Heart right ventricle (tissue), 16 donors: ENCODE data around the gene PPP2R3B. TPM values are rescaled to one million over a fixed set of nuclear protein-coding genes. Genes with fewer than 3 reads are reported as not detected.

Source experiments
- ATAC-seq, 8 donors: fragments of 200-7000 bp; cut with Tn5 transposase; one replicate each; pipeline ENCODE4 v1.9.1; 2020; ENCODE audit warnings: mild to moderate bottlenecking in 8 of 8, moderate library complexity in 8 of 8, moderate number of reproducible peaks in 1 of 8
- DNase-seq, 2 donors: peaks; one replicate each; pipeline ENCODE4 v3.0.0-alpha.2; 2020
- H3K27ac ChIP-seq, 10 donors: fragments of 200-600 bp; sonication (generic) in 2 of 10; one replicate each; pipeline versions ENCODE4 v1.5.0 to v1.8.0; 2020 to 2022; ENCODE audit warnings: mild to moderate bottlenecking in 3 of 10
- H3K27me3 ChIP-seq, 7 donors: fragments of 200-600 bp; one replicate each; pipeline ENCODE4 v1.8.0; 2021 to 2022; ENCODE audit warnings: mild to moderate bottlenecking in 2 of 7
- H3K36me3 ChIP-seq, 9 donors: fragments of 200-600 bp; sonication (generic) in 1 of 9; one replicate each; pipeline versions ENCODE4 v1.5.0 to v1.8.0; 2020 to 2022; ENCODE audit warnings: mild to moderate bottlenecking in 2 of 9
- H3K4me1 ChIP-seq, 9 donors: fragments of 200-600 bp; sonication (generic) in 1 of 9; one replicate each; pipeline versions ENCODE4 v1.5.0 to v1.8.0; 2020 to 2022; ENCODE audit warnings: mild to moderate bottlenecking in 4 of 9
- H3K4me3 ChIP-seq, 10 donors: fragments of 200-600 bp; sonication (generic) in 2 of 10; one replicate each; pipeline versions ENCODE4 v1.5.0 to v1.8.0; 2020 to 2022; ENCODE audit warnings: mild to moderate bottlenecking in 7 of 10, moderate library complexity in 2 of 10
- H3K9me3 ChIP-seq, 11 donors: fragments of 200-600 bp in 10 of 11; sonication (generic) in 2 of 11; one replicate each; pipeline versions ENCODE4 v1.5.0 to v1.8.0; 2013 to 2022; ENCODE audit warnings: mild to moderate bottlenecking in 2 of 11, control low read depth in 1 of 11, moderate library complexity in 1 of 11
- WGBS, 2 donors: extraction: QIAGEN DNeasy Blood & Tissue Kit; methylation state at CpG; one replicate each; pipeline ENCODE4 v1.1.7; 2013; ENCODE audit warnings: inconsistent platforms in 1 of 2; 5-methylcytosine and 5-hydroxymethylcytosine counted together
- intact Hi-C, 10 donors: fragments of 100-400 bp; cut with DNase I; formaldehyde crosslinking; loops; one replicate each; pipeline versions ENCODE4 v1.11.1 to v1.14.2; 2022
- polyA plus RNA-seq, 2 donors: library from polyadenylated mRNA; stranded (reverse); fragments of 200-250 nt; gene quantifications; one replicate each; pipeline ENCODE4 v1.2.3, GENCODE V29; 2013
- total RNA-seq, 10 donors: library from RNA; stranded (reverse); fragmentation: NEBNext Ultra II Directional in 3 of 10; extraction: Animal tissue kit (Norgen Biotek cat#: 25700) in 3 of 10; gene quantifications; one replicate each; pipeline versions ENCODE4 v1.2.1 to v1.2.4, GENCODE V29; 2021 to 2023
- TF ChIP-seq, protein P1 (sequence below), 9 donors: fragments of 200-600 bp; sonication (generic) in 2 of 9; IDR thresholded peaks; one replicate each; pipeline versions ENCODE4 v1.5.0 to v1.8.0; 2021 to 2022; ENCODE audit warnings: antibody characterized with exemption in 9 of 9, mild to moderate bottlenecking in 5 of 9, moderate library complexity in 1 of 9
- donor health status: Arrhythmogenic right ventricular cardiomyopathy.
- donor health status: ischemic (EF 13 %, LVEDD 7.1; RV severe dilation, severe dysfunction).
- donor health status: healthy with polysubstance abuse.
- donor health status: DM: no; HTN: yes; CAD: no.
- donor health status: DM: no; HTN: no; CAD: no.
- donor health status: ischemic (EF 25% LVEDD 6.9; RV normal size, moderate dysfunction).
- donor health status: ischemic (EF 25% LVEDD 5.7; RV mildly dilated, moderate dysfunction).
- donor health status: healthy.
- donor health status: DM: yes; HTN: yes; CAD: no.
- donor health status: Ischemic cardiomyopathy.
- donor health status: ischemic (EF 35%, LVEDD 5.7; RV mildly dilated, moderate dysfunction).
- donor health status: nonischemic (EF 11% LVEDD 7.7; RV severe dilation, severe dysfunction).
- donor health status: DM: yes; HTN: yes; CAD: no.
- donor health status: PGD.
- donor health status: ischemic (EF 29% LVEDD 5.4; RV normal size, mild dysfunction).
- donor health status: nonischemic (EF 23%, LVEDD 6.1; RV moderate dilation, normal function).

Gene PPP2R3B
- total and polyA plus RNA-seq, 12 donors = 73.9 to 362 (median 128) TPM

DNA sequence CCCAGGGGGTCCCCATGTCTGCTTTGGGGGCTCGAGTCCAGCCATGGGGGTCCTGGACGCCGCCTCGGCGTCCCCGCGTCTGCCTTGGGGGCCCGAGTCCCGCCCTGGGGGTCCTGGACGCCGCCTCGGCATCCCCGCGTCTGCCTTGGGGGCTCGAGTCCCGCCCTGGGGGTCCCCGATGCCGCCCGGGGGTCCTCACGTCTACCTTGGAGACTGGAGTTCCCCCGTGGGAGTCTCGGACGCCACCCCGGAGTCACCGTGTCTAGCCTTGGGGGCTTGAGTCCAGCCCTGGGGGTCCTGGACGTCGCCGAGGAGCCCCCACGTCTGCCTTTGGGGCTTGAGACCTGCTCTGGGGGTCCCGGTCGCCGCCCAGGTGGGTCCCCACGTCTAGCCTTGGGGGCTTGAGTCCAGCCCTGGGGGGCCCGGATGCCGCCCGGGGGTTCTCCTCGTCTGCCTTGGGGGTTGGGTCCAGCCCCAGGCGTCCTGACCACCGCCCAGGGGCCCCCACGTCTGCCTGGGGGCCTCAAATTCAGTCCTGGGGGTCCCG, 67.1 kb downstream of the PPP2R3B start:
- WGBS, 2 donors = 1 to 2% methylated on average over 34 to 41 of the region's 41 CpGs
- intact Hi-C loops = loop anchor here in 2 of 10 donors (2.0 to 5.0 kb wide), 2 partner anchors 42 to 67 kb away; partner anchors contain the start of gene PPP2R3B (in 1 of the 2)
- H3K27ac ChIP-seq = peak overlapping the region; percentile 23 to 96 (median 88)

DNA sequence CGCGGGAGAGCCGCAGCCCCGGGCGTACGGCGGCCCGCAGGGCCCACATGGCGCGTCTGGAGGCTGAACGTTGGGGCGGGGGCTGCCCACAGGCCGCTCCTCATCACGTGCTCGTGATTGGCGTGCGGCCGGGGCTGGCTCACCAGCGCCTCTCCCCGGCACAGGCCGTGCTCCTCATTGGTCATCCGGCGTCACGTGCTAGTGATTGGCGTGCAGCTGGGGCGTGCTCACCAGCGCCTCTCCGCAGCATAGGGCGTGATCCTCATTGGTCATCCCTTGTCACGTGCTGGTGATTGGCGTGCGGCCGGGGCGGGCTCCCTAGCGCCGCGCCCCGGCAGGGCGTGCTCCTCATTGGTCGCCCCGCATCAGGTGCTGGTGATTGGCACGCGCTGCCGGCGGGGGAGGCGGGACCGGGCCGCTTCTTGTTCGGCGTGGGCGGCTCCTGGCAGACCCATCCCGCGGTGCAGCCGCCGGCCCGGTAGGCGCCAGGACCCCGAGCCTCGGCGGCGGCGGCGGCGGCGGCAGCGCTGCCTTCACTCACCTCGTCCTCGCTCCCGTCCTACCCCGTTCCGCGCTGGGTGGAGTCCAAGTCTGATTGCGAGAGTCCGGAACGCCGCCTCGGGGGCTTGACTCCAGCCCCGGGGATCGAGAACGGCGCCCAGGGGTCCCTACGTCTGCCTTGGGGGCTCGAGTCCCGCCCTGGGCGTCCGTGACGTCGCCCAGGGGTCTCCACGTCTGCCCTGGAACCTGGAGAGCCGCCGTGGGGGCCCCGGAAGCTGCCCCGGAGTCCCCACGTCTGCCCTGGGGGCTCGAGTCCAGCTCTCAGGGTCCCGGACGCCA, 67.7 kb downstream of the PPP2R3B start, which contains the start of gene GTPBP6:
Gene GTPBP6 (minus strand): TSS at position 58 of the 840 bp plus-strand sequence. CDS start 9 bp downstream, at position 49.
- peak within 1 kb of the TSS; percentile 91 to 98 (median 95) for H3K27ac ChIP-seq
- peaks cover 0 to 22% (median 5%) of the 10 kb centered on the region in 9 donors for H3K36me3 ChIP-seq
- peaks cover 9 to 30% (median 20%) of the 10 kb centered on the region in 9 donors for H3K4me1 ChIP-seq
- ATAC-seq = peak; percentile 89 to 96 (median 93)
- 0 to 1% methylated on average over 87 to 96 of the region's 97 CpGs for WGBS, 2 donors
- TF ChIP-seq, protein P1, sequence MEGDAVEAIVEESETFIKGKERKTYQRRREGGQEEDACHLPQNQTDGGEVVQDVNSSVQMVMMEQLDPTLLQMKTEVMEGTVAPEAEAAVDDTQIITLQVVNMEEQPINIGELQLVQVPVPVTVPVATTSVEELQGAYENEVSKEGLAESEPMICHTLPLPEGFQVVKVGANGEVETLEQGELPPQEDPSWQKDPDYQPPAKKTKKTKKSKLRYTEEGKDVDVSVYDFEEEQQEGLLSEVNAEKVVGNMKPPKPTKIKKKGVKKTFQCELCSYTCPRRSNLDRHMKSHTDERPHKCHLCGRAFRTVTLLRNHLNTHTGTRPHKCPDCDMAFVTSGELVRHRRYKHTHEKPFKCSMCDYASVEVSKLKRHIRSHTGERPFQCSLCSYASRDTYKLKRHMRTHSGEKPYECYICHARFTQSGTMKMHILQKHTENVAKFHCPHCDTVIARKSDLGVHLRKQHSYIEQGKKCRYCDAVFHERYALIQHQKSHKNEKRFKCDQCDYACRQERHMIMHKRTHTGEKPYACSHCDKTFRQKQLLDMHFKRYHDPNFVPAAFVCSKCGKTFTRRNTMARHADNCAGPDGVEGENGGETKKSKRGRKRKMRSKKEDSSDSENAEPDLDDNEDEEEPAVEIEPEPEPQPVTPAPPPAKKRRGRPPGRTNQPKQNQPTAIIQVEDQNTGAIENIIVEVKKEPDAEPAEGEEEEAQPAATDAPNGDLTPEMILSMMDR (IDR thresholded peaks at IDR 0.05) = peak in 5 of 9 donors; percentile 28 to 53 (median 40)
- H3K9me3 ChIP-seq = no peaks in the 10 kb centered on the region
- H3K4me3 ChIP-seq = peak within 1 kb of the TSS; percentile 76 to 100 (median 94)
- intact Hi-C loops = loop anchor here in 2 of 10 donors (2.0 to 5.0 kb wide), 2 partner anchors 42 to 68 kb away; partner anchors contain the start of gene PPP2R3B (in 1 of the 2)
- DNase-seq = peak; percentile 99 to 100
- H3K27me3 ChIP-seq = peaks cover 0 to 1% (median under 1%) of the 10 kb centered on the region in 7 donors

More for the DNA sequence above, 67.1 kb downstream of the PPP2R3B start:
- Histone ChIP-seq H3K4me3 (peak overlapping the region; percentile 76 to 100 (median 94)), H3K27me3 (peaks cover 0 to 6% (median 3%) of the 10 kb centered on the region in 7 donors), H3K36me3 (peaks cover 0 to 17% (median 0%) of the 10 kb centered on the region in 9 donors), H3K4me1 (peaks cover 9 to 35% (median 20%) of the 10 kb centered on the region in 9 donors), H3K9me3 (no peaks in the 10 kb centered on the region)
- DNase-seq = no peak
- ATAC-seq = peak in 1 of 8 donors; percentile 0
- TF ChIP-seq, protein P1 (IDR thresholded peaks at IDR 0.05) = no peak

DNA sequence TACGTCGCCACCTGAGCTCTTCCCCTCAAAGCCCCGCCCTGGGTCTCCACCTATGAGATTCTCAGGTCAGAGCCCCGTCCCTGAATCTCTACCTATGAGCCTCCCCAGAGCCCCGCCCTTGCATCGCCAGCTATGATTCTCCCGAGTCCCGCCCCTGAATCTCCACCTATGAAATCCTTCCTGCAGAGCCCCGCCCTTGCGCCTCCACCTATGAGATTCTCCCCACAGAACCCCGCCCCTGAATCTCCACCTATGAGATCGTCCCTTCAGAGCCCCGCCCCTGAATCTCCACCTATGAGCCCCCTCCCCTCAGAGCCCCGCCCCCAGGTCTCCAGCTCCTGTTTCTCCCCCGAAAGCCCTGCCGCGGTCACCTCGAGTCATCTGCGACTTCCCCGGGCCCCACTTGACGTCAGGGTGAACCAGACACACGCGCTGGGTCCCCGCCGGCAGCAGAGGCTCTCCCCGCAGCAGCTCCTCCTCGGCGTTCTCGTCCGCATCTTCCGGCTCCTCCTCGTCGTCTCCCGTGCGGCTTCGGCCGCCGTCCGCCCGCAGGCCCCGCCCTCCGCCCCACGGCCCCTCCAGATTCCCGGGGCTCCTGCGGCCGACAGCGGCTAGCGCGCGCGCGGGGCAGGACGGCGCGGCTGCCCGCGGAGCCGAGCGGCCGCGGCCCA, 68.5 kb downstream of the PPP2R3B start:
- DNase-seq (peak; percentile 95 to 98), ATAC-seq (peak; percentile 75 to 85 (median 81))
- no peaks in the 10 kb centered on the region for H3K27me3 ChIP-seq
- peaks cover 9 to 28% (median 18%) of the 10 kb centered on the region in 9 donors for H3K4me1 ChIP-seq
- peak overlapping the region; percentile 55 to 100 (median 78) for H3K4me3 ChIP-seq
- intact Hi-C loops = loop anchor here in 2 of 10 donors (2.0 to 5.0 kb wide), 2 partner anchors 41 to 69 kb away; partner anchors contain the start of gene PPP2R3B (in 1 of the 2)
- peaks cover 0 to 29% (median 10%) of the 10 kb centered on the region in 9 donors for H3K36me3 ChIP-seq
- TF ChIP-seq, protein P1 (IDR thresholded peaks at IDR 0.05) = no peak
- no peaks in the 10 kb centered on the region for H3K9me3 ChIP-seq
- peak overlapping the region; percentile 85 to 98 (median 95) for H3K27ac ChIP-seq
- 1% methylated on average over 61 of the region's 61 CpGs for WGBS, 2 donors
